ENCODE measurements around the gene RAB31.

DNA sequence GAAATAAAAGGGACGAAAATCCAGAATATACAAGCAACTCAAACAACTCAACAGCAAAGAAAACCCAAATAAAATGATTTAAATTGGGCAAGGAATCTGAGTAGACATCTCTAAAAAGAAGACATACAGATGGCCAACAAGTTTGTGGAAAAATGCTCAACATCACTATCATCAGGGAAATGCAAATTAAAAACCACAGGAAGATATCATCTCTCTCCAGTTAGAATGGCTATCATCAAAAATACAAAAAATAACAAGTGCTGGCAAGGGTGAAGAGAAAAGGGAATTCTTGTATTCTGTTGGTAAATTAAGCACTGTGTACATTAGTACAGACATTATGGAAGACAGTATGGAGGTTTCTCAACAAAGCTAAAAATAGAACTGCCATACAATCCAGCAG is 80.0 kb downstream of the RAB31 start:
- TF ChIP-seq, protein P1, sequence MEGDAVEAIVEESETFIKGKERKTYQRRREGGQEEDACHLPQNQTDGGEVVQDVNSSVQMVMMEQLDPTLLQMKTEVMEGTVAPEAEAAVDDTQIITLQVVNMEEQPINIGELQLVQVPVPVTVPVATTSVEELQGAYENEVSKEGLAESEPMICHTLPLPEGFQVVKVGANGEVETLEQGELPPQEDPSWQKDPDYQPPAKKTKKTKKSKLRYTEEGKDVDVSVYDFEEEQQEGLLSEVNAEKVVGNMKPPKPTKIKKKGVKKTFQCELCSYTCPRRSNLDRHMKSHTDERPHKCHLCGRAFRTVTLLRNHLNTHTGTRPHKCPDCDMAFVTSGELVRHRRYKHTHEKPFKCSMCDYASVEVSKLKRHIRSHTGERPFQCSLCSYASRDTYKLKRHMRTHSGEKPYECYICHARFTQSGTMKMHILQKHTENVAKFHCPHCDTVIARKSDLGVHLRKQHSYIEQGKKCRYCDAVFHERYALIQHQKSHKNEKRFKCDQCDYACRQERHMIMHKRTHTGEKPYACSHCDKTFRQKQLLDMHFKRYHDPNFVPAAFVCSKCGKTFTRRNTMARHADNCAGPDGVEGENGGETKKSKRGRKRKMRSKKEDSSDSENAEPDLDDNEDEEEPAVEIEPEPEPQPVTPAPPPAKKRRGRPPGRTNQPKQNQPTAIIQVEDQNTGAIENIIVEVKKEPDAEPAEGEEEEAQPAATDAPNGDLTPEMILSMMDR (IDR thresholded peaks at IDR 0.05), result no peak
- no peak for TF ChIP-seq POLR2A (IDR thresholded peaks at IDR 0.05)
